Psoas muscle (tissue), 8 donors: ENCODE results near the gene VAV3. TPM values are rescaled to one million over a fixed set of nuclear protein-coding genes. Genes with fewer than 3 reads are reported as not detected.

ENCODE experiments used
- ATAC-seq, 4 donors: fragments of 200-7000 bp; cut with Tn5 transposase; one replicate each; pipeline ENCODE4 v1.9.1; 2020; ENCODE audit warnings: moderate library complexity in 3 of 4, mild to moderate bottlenecking in 2 of 4
- DNase-seq, 2 donors: peaks; one replicate each; pipeline ENCODE4 v3.0.0-alpha.2; 2020
- H3K27ac ChIP-seq: fragments of 200-600 bp; one replicate; pipeline ENCODE4 v1.8.0; 2022
- H3K27me3 ChIP-seq, 3 donors: fragments of 200-600 bp in 1 of 3; one replicate each; pipeline versions ENCODE4 v1.6.1 to v1.8.0; 2013 to 2022; ENCODE audit warnings: low read length in 2 of 3, mild to moderate bottlenecking in 2 of 3, moderate library complexity in 1 of 3; ENCODE audit not compliant: insufficient read depth in 3 of 3
- H3K36me3 ChIP-seq, 2 donors: fragments of 200-600 bp in 1 of 2; one replicate each; pipeline versions ENCODE4 v1.6.1 to v1.8.0; 2013 to 2022; ENCODE audit warnings: low read depth in 1 of 2, mild to moderate bottlenecking in 1 of 2, moderate library complexity in 1 of 2; ENCODE audit not compliant: insufficient read depth in 1 of 2
- H3K4me1 ChIP-seq: fragments of 200-600 bp; one replicate; pipeline ENCODE4 v1.8.0; 2022
- H3K4me3 ChIP-seq: fragments of 200-600 bp; one replicate; pipeline ENCODE4 v1.8.0; 2022; ENCODE audit warnings: mild to moderate bottlenecking
- H3K9me3 ChIP-seq: fragments of 200-600 bp; one replicate; pipeline ENCODE4 v1.8.0; 2022
- CTCF ChIP-seq: fragments of 200-600 bp; IDR thresholded peaks from one replicate; pipeline ENCODE4 v1.8.0; 2022; ENCODE audit warnings: antibody characterized with exemption
- WGBS, 3 donors: extraction: QIAGEN DNeasy Blood & Tissue Kit; methylation state at CpG; one replicate each; pipeline versions ENCODE4 v1.1.6 to v1.1.7; 2013; 5-methylcytosine and 5-hydroxymethylcytosine counted together
- intact Hi-C, 2 donors: fragments of 100-400 bp; cut with DNase I; formaldehyde crosslinking; loops; one replicate each; pipeline versions ENCODE4 v1.11.0 to v1.14.2; 2022
- polyA plus RNA-seq, 3 donors: library from polyadenylated mRNA; stranded (reverse); fragments of 200-250 nt; gene quantifications; one replicate each; pipeline ENCODE4 v1.2.3, GENCODE V29; 2013
- total RNA-seq, 4 donors: library from RNA; stranded (reverse); fragmentation: NEBNext Ultra II Directional in 2 of 4; extraction: Animal tissue kit (Norgen Biotek cat#: 25700) in 2 of 4; gene quantifications; one replicate each; pipeline versions ENCODE4 v1.2.1 to v1.2.4, GENCODE V29; 2021 to 2023
- donor health status: healthy with polysubstance abuse.
- donor health status: DM: no; HTN: no; CAD: no; lungs with moderate emphysema.
- donor health status: Bipolar disorder and iron deficiency.
- donor health status: healthy.
- donor health status: DM: yes; HTN: yes; CAD: no.
- donor health status: DM: no; HTN: no; CAD: no.
- donor health status: DM: no; HTN: no; CAD: no.
- donor health status: DM: yes; HTN: yes; CAD: no.

The VAV3 gene
- total and polyA plus RNA-seq, 7 donors = 0.28 to 1.7 (median 0.72) TPM

- intact Hi-C loops = no loop called here
- ATAC-seq = no peak
- no peak for DNase-seq
- Histone ChIP-seq H3K27ac (no peak overlapping the region), H3K27me3 (no peaks in the 10 kb centered on the region), H3K9me3 (no peaks in the 10 kb centered on the region), H3K4me3 (no peak overlapping the region), H3K4me1 (no peaks in the 10 kb centered on the region), H3K36me3 (no peaks in the 10 kb centered on the region)
- 81 to 84% (median 84%) methylated on average over 4 of the region's 4 CpGs for WGBS, 3 donors
- TF ChIP-seq CTCF = no peak
Measured at GRCh38 chr1:107547363-107548155, 417.4 kb downstream of the VAV3 start.

- Histone ChIP-seq H3K4me1 (no peaks in the 10 kb centered on the region), H3K27me3 (no peaks in the 10 kb centered on the region), H3K36me3 (no peaks in the 10 kb centered on the region), H3K9me3 (no peaks in the 10 kb centered on the region), H3K27ac (no peak overlapping the region), H3K4me3 (no peak overlapping the region)
- no peak for DNase-seq
- 79 to 84% (median 80%) methylated on average over 4 of the region's 4 CpGs for WGBS, 3 donors
- TF ChIP-seq CTCF = no peak
- ATAC-seq = no peak
- intact Hi-C loops = no loop called here
Measured at GRCh38 chr1:107546576-107546975, 418.4 kb downstream of the VAV3 start.

GRCh38 chr1:107545879-107546278 is 419.1 kb downstream of the VAV3 start:
- DNase-seq = no peak
- no peaks in the 10 kb centered on the region for H3K27me3 ChIP-seq
- H3K36me3 ChIP-seq = no peaks in the 10 kb centered on the region
- 70 to 83% (median 77%) methylated on average over 4 of the region's 4 CpGs for WGBS, 3 donors
- H3K9me3 ChIP-seq = no peaks in the 10 kb centered on the region
- no peak overlapping the region for H3K27ac ChIP-seq
- no peak for ATAC-seq
- no peak overlapping the region for H3K4me3 ChIP-seq
- TF ChIP-seq CTCF = no peak
- intact Hi-C loops = no loop called here
- no peaks in the 10 kb centered on the region for H3K4me1 ChIP-seq

GRCh38 chr1:107545056-107545577 is 419.9 kb downstream of the VAV3 start:
- WGBS, 3 donors = 24 to 29% (median 26%) methylated on average over 2 of the region's 2 CpGs
- Histone ChIP-seq H3K4me1 (no peaks in the 10 kb centered on the region), H3K9me3 (no peaks in the 10 kb centered on the region), H3K36me3 (no peaks in the 10 kb centered on the region), H3K27ac (no peak overlapping the region), H3K4me3 (no peak overlapping the region), H3K27me3 (no peaks in the 10 kb centered on the region)
- intact Hi-C loops = no loop called here
- DNase-seq (no peak), ATAC-seq (no peak)
- TF ChIP-seq CTCF = no peak

GRCh38 chr1:107544285-107544684 is 420.7 kb downstream of the VAV3 start:
- ATAC-seq (no peak), DNase-seq (no peak)
- no peaks in the 10 kb centered on the region for H3K9me3 ChIP-seq
- WGBS, 3 donors = 89 to 93% (median 93%) methylated on average over 4 of the region's 4 CpGs
- no peak overlapping the region for H3K27ac ChIP-seq
- no peaks in the 10 kb centered on the region for H3K27me3 ChIP-seq
- no peak for TF ChIP-seq CTCF
- H3K4me1 ChIP-seq = no peaks in the 10 kb centered on the region
- no peak overlapping the region for H3K4me3 ChIP-seq
- no peaks in the 10 kb centered on the region for H3K36me3 ChIP-seq
- intact Hi-C loops = no loop called here
